Measurements from ENCODE around the gene MEX3D. TPM values are rescaled to one million over a fixed set of nuclear protein-coding genes. Genes with fewer than 3 reads are reported as not detected.

MEX3D gene
- total and polyA plus RNA-seq, 2 of the 4 experiments (the other 2 are of a cell fraction): 9.1 to 9.6 TPM

DNA sequence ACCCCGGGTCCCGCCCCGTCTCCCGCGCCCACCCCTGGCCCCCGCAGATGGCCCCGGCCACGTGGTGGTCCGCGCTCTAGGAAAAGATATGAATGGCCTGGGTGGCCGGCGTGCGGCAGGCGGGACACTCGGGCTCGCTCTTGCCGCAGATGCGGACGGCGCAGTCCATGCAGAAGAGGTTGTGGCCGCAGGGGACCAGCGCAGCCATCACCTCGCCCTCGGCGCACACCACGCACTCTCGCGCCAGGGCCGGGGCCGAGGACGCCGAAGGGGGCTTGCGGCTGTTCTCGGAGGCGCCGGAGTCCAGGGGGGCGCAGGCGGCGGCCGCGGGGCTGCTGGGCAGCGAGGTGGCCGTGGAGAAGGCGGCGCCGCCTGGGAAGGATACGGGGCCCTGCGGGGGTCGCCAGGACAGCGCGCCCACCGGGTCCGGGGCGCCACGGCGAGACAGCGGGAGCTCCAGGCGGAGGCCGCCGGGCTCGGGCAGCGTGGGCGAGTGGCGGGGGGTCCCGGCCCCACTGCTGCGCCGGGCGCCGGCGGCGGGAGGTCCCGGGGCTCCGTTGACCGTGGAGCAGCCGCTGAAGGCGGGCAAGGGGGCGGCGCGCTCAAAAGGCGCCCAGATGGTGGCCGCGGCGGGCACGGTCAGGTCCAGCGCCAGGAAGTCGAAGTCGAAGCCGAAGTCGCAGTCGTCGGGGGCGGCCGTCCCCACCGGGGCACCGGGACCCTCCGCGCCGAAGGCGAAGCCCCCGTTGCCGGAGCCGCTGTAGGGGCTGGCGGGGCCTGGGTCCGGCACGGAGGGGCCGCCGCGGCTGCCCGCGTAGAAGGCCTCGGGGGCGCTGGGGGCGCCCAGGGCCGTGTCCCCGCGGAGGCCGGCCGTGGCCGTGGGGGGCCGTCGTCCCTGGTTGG is 12.4 kb downstream of the MEX3D start (continued):
- no peak for TF ChIP-seq RAD21 (IDR thresholded peaks at IDR 0.05; ENCODE audit: low read length)

DNA sequence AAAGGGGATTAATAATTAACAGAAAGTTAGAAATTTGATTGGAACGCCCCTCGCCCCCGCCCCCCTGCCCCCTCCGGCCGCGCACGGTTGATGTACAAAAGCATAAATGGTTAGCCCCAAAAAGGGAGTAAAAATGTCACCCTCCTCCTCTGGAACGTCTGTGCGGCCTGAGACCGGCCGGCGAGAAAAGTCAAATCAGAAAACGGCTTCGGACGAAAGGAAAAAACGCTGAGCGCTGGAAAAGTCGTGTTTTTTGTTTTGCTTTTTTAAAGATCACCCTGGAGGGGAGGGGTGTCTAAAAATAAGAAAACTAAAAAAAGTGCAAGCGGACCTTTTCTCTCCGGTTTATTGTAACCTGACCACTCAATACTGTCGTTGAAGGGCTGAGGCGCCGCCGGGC is 13.2 kb downstream of the MEX3D start:
- H2AK5ac ChIP-seq (ENCODE audit: low read depth, low read length): no peak overlapping the region
- no peak overlapping the region for H3K9ac ChIP-seq (ENCODE audit: low read depth, low read length)
- POLR2A ChIA-PET (ENCODE audit: unreplicated experiment): no interaction called here
- H3K9me1 ChIP-seq (ENCODE audit: insufficient read depth, low read length): peaks cover 3% of the 10 kb centered on the region; the same call in 1 of the 2 replicates
- H3K27ac ChIP-seq (ENCODE audit: insufficient read depth, low read length): no peak overlapping the region
- intact Hi-C loops (cut with micrococcal nuclease): no loop called here
- H4K91ac ChIP-seq (ENCODE audit: insufficient read depth, low read depth, low read length): no peak overlapping the region
- H3K4me3 ChIP-seq (ENCODE audit: insufficient read depth, low read depth, low read length): no peak overlapping the region
- no peak overlapping the region for H2AK9ac ChIP-seq (replicated peaks; ENCODE audit: low read depth, low read length, poor library complexity)
- in situ Hi-C loops (cut with MboI; ENCODE audit: low sequenced_read_pairs): no loop called here
- no peaks in the 10 kb centered on the region for H3K27me3 ChIP-seq (ENCODE audit: control insufficient read depth, insufficient read depth, low read length)
- WGBS, 2 experiments (ENCODE audit: extremely low coverage in 2 of 2, insufficient read length in 1 of 2): no CpG with 5 or more reads among the region's 24 CpGs
- no peak for DNase-seq
- TF ChIP-seq RCOR1 (IDR thresholded peaks at IDR 0.05; ENCODE audit: insufficient replicate concordance, low read length): no peak
- no peak for TF ChIP-seq POLR2A (IDR thresholded peaks at IDR 0.05; ENCODE audit: low read depth, low read length)
- no peak for TF ChIP-seq BHLHE40 (IDR thresholded peaks at IDR 0.05; ENCODE audit: low read depth, low read length)
- no peak for TF ChIP-seq CHD1 (IDR thresholded peaks at IDR 0.05; ENCODE audit: low read depth, low read length)
- no peak for TF ChIP-seq ELK1 (IDR thresholded peaks at IDR 0.05; ENCODE audit: borderline replicate concordance, low read depth, low read length)
- TF ChIP-seq NFE2L2 (IDR thresholded peaks at IDR 0.05; ENCODE audit: low read depth, low read length): no peak
- no peak for TF ChIP-seq RFX5 (IDR thresholded peaks at IDR 0.05; ENCODE audit: low read depth, low read length)
- no peak for TF ChIP-seq RAD21 (IDR thresholded peaks at IDR 0.05; ENCODE audit: low read length)
- TF ChIP-seq, protein P1, sequence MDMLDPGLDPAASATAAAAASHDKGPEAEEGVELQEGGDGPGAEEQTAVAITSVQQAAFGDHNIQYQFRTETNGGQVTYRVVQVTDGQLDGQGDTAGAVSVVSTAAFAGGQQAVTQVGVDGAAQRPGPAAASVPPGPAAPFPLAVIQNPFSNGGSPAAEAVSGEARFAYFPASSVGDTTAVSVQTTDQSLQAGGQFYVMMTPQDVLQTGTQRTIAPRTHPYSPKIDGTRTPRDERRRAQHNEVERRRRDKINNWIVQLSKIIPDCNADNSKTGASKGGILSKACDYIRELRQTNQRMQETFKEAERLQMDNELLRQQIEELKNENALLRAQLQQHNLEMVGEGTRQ (IDR thresholded peaks at IDR 0.05; ENCODE audit: low read depth, low read length): no peak
- TF ChIP-seq CTCF (conservative IDR thresholded peaks at IDR 0.05; ENCODE audit: low read depth, low read length): no peak
- peaks cover 33% of the 10 kb centered on the region for H4K20me1 ChIP-seq (ENCODE audit: insufficient read depth, low read length)
- no peak for ATAC-seq (ENCODE audit: low read depth)
- H2BK5ac ChIP-seq (ENCODE audit: low read depth, low read length, poor library complexity, severe bottlenecking): no peak overlapping the region
- H4K5ac ChIP-seq (ENCODE audit: low read depth, low read length): no peak overlapping the region
- no peaks in the 10 kb centered on the region for H3K9me3 ChIP-seq (ENCODE audit: control insufficient read depth, insufficient read depth, low read length)
- no peak overlapping the region for H4K8ac ChIP-seq (ENCODE audit: low read depth in 2 of 2, low read length in 2 of 2)
- dilution Hi-C loops (cut with HindIII; ENCODE audit: low sequenced_read_pairs, unreplicated experiment): no loop called here
- CTCF ChIA-PET: no interaction called here
- no peak overlapping the region for H3K4me2 ChIP-seq (ENCODE audit: low read depth, low read length)
- BruUV-seq (replicated peaks): no TSS peak
- no peaks in the 10 kb centered on the region for H3K4me1 ChIP-seq (ENCODE audit: control insufficient read depth, insufficient read depth, low read length)
- H3K4ac ChIP-seq (ENCODE audit: low read depth, low read length): no peak overlapping the region
- H3K14ac ChIP-seq (replicated peaks; ENCODE audit: low read depth, low read length): no peak overlapping the region
- H3K79me1 ChIP-seq (ENCODE audit: low read depth in 1 of 2, low read length in 2 of 2): peaks cover 4 to 27% of the 10 kb centered on the region in 2 experiments; a peak in 2 of 4 replicates
- H2BK20ac ChIP-seq (ENCODE audit: low read depth, low read length): no peak overlapping the region
- no peak overlapping the region for H3K18ac ChIP-seq (ENCODE audit: low read depth, low read length)
- H3K36me3 ChIP-seq (ENCODE audit: control insufficient read depth, insufficient read depth, low read length): peaks cover 24% of the 10 kb centered on the region
- no peak overlapping the region for H2BK15ac ChIP-seq (ENCODE audit: low read depth, low read length)
- H3K23ac ChIP-seq (ENCODE audit: low read depth, low read length): no peak overlapping the region
- H2AFZ ChIP-seq (replicated peaks; ENCODE audit: low read length, poor library complexity): no peak overlapping the region
- H2BK120ac ChIP-seq (ENCODE audit: low read depth, low read length): no peak overlapping the region
- H3K56ac ChIP-seq (ENCODE audit: extremely low read depth, insufficient read depth, low read length): no peak overlapping the region

All from IMR-90 (cell line).